Stimulated activated CD4-positive, alpha-beta T cell treated with anti-CD3 and anti-CD28 coated beads, Interleukin-4, amount 100 ng/mL, for 24 hours (primary cell): ENCODE data around the gene EFS.
"Not testable (repeated sequence)": the region's sequence is repeated elsewhere in the genome, so short reads cannot be mapped to it uniquely, and the experiment has no call there.

Experiments
- DNase-seq: peaks from one replicate; pipeline ENCODE4 v3.0.0-alpha.2; 2020

Gene EFS

DNA sequence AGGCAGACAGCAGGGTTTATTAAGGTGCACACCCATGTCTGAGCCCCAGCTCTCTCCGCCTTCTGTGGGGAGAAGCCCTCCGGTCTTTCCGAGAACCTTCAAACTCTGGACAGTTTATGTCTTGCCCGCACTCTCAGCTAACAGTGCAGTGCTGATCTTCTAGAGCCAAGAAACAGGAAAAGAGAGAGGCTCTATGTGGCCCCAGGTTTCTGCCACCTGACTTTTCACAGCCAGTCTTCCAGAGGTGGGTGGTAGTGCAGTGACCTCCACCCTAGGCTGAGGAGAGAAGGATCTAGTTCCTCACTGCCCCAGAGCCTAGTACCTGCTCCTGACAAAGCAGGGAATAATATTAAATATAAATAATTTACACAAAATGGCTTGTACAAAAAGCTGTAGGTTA is 8.3 kb downstream of the EFS start:
- no peak for DNase-seq

GRCh38 chr14:23355871-23356435 is 9.0 kb downstream of the EFS start:
- no peak for DNase-seq

DNA sequence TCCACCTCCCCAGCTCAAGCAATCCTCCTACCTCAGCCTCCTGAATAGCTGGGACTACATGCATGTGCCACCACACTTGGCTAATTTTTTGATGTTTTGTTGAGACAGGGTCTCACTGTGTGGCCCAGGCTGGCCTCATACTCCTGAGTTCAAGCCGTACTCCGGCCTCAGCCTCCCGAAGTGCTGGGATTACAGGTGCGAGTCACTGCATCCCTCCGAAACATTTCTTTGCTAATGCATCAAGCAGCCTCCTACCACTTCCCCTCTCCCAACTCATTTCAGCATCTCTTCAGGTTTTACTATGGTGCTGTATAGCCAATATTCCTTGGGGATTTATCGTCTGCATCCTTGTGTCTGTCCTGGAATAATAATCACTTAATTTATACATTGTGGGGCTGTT is 10.0 kb downstream of the EFS start:
- no peak for DNase-seq

DNA sequence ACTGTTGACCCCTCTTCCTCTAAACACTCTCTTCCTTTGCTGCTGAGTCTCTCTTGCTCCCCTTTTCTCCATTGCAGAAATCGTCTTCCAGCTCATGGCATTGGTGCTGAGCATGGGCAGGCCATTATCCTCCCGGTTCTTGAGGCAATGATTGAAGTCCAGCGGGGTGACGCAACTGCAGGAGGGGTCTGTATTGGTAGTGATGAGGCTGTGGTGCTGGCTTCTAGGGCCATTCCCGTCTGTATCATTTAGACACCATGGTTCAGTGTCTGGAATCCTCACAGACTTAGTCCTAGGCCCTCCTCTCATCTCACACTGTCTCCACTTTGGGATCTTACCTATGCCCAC is 11.6 kb downstream of the EFS start:
- no peak for DNase-seq

DNA sequence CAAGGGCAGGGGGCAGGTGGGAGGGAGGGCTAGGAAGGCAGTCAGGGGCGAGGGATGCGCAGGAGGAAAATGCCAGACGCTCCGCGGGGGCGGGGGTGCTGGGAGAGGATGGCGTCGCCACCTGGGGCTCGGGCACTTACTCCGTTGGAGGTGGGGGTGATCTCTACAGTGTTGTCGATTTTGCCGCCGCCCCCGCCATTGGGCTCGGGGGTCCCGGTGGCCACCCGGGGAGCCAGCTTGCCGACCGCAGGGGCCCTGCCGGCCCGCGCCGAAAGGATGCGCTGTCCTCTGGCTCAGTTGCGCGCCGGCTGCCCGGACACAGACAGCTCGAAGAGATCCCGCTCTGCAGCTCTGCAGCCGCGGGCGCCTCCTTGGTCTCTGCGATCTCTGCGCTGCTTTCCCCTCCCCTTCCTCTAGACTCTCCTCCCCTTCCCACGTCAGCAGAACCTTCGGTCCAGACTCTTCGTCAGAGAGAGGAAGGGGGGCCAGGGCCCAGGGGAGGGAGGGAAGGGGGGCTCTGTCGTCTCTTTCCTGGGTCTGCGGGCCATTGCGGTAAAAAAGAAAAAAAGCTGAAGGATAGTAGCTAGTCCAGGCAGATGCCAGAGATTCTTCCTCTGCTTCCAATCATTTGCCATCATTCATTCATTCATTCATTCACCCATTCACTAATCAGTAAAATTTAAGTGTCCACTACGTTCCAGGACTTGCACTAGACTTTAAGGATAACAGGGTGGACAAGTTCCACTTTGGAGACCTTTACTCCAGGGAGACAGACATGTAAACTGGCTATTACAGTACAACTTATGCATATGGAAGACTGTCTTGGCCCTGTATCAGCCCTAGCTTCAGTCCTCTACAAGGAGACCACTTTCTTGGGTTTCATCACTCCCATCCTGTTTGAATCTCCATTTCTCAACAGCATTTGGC is 12.2 kb downstream of the EFS start, which contains the start of gene SLC22A17:
SLC22A17 (minus strand) TSS at position 382 of the 927 bp plus-strand sequence.
- DNase-seq, result peak; percentile 56

GRCh38 chr14:23351681-23352505 is 13.1 kb downstream of the EFS start:
- DNase-seq, result no peak

DNA sequence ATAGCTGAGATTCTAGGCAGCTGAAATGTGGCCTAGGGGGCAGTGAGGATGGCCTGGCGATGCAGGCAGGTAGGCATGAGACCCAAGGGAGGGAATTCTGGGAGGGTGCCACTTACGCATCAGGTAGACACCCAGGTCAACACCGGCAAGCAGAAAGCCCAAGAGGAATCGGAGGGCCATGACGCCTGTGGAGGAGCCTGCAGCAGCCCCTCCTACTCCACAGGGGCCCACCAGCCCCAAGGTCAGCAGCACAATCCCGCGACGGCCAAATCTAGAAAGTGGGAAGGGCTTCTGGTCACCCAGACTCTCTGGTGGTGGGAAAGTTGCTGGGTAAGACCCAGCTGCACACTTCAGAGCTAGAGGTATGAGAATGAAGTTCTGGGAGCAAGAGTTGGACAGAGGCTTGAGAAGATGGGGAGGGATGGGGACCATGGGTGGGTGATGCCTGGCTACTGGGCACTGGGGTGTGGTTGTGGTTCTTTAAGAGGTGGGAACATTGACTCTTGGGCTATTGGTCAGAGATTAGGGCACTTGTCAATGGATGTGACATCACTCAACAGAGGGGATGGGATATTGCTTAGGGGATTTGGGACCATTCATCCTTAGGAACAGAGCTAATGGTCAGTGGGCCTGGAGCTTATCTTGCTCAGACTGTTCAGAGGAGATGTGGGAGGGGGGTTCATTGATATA is 15.7 kb downstream of the EFS start:
- no peak for DNase-seq

DNA sequence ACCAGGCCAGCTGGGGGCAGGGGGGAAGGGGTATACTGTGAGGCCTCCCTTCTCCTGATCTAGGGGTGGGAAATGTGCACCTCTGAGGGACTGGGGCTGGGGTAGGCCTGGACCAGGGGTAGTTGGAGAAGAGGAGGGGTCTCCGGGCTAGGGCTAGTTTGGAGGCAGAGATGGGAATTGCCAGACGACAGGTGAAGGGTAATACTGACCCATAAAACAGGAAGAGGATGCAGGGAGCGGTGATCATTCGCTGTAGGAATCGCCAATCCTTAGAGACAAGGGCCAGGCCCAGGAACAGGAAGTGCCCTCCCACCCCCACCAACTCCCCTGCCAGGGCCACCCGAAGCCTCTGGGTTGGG is 16.7 kb downstream of the EFS start:
- DNase-seq, result no peak

GRCh38 chr14:23347406-23348296 is 17.3 kb downstream of the EFS start:
- no peak for DNase-seq

DNA sequence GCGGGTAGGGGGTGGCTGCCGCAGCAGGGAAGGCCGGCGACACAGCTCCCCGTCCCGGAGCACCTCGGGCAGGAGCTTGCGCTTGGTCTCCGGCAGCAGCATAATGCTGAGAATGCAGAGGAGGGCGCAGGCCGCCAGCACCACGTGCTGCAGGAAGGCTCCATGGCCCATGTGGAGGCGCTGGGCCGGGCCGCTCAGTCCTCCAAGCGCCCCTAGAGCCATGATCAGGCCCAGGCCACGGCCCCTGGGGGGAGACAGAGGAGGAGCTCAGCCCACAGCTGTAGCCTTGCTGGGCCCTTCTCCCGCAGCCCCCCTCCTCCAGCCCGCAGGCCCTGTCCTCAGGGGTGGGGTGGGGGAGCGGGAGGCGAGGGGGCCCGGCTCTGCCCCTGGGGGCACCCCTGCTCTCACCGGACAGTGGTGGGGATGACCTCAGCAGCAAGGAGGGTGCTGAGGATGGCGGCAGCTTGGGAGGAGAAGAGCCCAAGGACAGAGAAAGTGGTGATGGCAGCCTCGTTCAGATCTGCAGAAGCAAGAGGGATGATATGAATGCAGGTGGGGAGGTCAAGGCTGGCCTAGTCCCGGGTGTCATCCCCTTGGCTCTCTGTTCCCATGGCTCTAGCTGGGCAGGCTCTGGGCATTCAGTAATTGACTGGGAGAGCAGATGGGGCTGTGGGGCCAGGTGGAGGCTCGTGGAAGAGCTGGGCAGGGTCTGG is 18.1 kb downstream of the EFS start:
- DNase-seq, result no peak

- no peak for DNase-seq
These were observed 18.8 kb downstream of the EFS start for GRCh38 chr14:23345987-23346692.

- DNase-seq, result no peak
These were observed 20.5 kb downstream of the EFS start for GRCh38 chr14:23344481-23344880.

DNA sequence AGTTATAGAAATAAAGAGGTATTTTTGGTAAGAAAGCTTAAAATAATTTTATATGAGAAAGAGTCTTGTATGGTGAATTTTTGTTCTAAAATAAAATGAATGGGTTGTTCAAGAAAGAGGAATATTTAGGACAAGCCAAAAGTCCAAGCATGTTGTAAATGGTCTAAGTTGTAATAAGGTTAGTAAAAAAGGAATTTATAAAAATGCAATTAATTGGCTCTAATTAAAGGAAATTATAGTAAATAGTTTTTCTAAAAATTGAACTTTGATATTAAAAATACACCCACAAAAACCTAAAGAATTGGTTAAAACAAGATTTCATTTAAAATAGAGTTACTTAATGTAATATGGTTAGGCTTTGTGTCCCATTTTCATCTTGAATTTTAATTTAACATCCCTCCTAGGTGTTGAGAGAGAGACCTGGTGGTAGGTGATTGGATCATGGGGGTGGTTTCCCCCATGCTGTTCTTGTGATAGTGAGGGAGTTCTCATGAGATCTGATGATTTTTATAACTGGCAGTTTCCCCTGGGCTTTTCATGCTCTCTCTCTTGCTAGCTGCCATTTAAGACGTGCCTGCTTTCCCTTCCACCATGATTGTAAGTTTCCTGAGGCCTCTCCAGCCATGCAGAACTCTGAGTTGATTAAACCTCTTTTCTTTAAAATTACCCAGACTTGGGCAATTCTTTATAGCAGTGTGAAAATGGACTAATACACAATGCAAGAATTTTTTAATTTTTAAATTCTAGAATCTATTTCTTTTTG is 25.3 kb downstream of the EFS start:
- no peak for DNase-seq

DNA sequence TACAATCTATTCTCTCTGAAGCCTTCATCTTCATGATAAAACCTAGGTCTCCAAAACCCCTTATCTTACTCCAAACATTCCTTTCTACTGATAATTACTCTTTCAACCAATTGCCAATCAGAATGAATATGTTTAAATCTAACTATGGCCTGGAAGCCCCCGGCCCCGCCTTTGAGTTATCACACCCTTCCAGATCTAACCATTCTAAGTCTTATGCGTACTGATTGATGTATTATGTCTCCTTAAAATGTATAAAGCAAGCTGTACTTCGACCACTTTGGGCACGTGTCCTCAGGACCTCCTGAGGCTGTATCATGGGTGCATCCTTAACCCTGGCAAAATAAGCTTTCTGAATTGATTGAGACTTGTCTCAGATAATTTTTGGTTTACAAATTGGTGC is 29.3 kb downstream of the EFS start:
- DNase-seq, result no peak

GRCh38 chr14:23327947-23328744 is 36.8 kb downstream of the EFS start:
- peak; percentile 75 for DNase-seq

DNA sequence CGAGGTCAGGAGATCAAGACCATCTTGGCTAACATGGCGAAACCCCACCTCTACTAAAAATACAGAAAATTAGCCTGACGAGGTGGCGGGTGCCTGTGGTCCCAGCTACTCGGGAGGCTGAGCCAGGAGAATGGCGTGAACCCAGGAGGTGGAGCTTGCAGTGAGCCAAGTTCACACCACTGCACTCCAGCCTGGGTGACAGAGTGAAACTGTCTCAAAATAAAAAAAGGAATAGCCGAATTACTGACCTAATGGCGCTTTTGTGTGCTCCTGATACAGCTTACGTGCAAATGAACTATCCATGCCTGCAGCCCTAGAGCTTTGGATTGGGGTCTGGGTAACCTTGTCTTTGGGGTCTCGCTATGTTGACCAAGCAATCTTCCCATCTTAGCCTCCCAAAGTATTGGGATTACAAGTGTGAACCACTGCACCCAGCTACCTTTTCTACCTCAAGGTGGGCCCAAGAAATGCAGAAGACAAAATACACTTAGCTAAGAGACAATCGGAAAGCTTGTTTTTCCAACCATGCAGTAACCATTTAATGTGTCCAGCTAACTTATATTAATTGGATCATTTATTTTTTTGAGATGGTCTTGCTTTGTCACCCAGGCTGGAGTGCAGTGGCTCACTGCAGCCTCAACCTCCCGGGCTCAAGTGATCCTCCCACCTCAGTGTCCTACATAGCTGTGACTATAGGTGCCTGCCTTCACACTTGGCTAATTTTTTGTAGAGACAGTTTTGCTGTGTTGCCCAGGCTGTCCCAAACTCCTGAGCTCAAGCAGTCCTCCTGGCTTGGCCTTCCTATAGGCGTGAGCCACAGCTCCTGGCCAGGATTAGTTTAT is 38.3 kb downstream of the EFS start:
- no peak for DNase-seq

DNA sequence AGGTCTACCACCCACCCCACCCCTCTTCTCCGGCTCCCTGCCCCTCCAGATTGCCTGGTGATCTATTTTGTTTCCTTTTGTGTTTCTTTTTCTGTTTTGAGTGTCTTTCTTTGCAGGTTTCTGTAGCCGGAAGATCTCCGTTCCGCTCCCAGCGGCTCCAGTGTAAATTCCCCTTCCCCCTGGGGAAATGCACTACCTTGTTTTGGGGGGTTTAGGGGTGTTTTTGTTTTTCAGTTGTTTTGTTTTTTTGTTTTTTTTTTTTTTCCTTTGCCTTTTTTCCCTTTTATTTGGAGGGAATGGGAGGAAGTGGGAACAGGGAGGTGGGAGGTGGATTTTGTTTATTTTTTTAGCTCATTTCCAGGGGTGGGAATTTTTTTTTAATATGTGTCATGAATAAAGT is 39.2 kb downstream of the EFS start:
- DNase-seq, result not testable (repeated sequence)

- DNase-seq, result no peak
These were observed 40.0 kb downstream of the EFS start for GRCh38 chr14:23324993-23325392.
